DMS114 treated with DMSO at 0.1 percent for 48 hours (cell line): Measurements from ENCODE around the gene CSTF2T.

Experiments used
- DNase-seq: peaks from one replicate; lab custom pipeline; 2025; ENCODE audit not compliant: unreplicated experiment; lab: John Stamatoyannopoulos, UW

CSTF2T gene

GRCh38 chr10:51653025-51653424 lies 46.4 kb downstream of the CSTF2T start:
- DNase-seq, result no peak

GRCh38 chr10:51651063-51651462 lies 48.3 kb downstream of the CSTF2T start:
- no peak for DNase-seq

- no peak for DNase-seq
Measured at GRCh38 chr10:51649064-51649463, 50.3 kb downstream of the CSTF2T start.
